ENCODE data around the gene AVL9.

DNA sequence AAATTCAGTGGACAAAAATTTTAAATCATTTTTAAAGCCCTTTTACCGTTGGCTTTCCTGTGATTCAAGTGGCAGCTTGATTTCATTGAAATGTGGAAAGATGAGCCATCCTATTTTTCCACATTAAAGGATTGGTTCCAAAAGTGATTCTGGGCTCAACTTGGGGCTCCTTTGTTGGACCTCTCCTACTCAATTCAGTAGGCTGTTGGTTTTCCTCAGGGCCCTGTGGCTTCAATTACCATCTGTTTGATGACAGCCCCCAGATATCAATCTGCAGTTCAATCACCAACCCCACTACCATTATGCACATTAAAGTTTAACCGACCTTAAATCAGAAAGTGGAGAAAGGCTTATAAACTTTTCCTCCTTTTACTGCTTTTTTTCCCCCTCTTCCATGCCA, 47.3 kb downstream of the AVL9 start:
- TF ChIP-seq, protein P1, sequence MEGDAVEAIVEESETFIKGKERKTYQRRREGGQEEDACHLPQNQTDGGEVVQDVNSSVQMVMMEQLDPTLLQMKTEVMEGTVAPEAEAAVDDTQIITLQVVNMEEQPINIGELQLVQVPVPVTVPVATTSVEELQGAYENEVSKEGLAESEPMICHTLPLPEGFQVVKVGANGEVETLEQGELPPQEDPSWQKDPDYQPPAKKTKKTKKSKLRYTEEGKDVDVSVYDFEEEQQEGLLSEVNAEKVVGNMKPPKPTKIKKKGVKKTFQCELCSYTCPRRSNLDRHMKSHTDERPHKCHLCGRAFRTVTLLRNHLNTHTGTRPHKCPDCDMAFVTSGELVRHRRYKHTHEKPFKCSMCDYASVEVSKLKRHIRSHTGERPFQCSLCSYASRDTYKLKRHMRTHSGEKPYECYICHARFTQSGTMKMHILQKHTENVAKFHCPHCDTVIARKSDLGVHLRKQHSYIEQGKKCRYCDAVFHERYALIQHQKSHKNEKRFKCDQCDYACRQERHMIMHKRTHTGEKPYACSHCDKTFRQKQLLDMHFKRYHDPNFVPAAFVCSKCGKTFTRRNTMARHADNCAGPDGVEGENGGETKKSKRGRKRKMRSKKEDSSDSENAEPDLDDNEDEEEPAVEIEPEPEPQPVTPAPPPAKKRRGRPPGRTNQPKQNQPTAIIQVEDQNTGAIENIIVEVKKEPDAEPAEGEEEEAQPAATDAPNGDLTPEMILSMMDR (IDR thresholded peaks at IDR 0.05; ENCODE audit: insufficient read depth, low read length, poor library complexity, severe bottlenecking): no peak
- no peak for TF ChIP-seq EZH2phosphoT487 (conservative IDR thresholded peaks at IDR 0.05; ENCODE audit: low read length)
